Neural progenitor cell (in vitro differentiated cells): ENCODE data around the gene PMEPA1.

Experiments
- CTCF ChIP-seq: fragments of 200-600 bp; sonication (generic); IDR thresholded peaks from 2 replicates; pipeline ENCODE4 v1.5.1; 2017; ENCODE audit warnings: antibody characterized with exemption, mild to moderate bottlenecking
- EZH2phosphoT487 ChIP-seq: fragments of 200-600 bp; sonication (generic); IDR thresholded peaks from 2 replicates; pipeline ENCODE4 v1.6.1; 2017; ENCODE audit warnings: antibody characterized with exemption

- TF ChIP-seq CTCF (no peak), EZH2phosphoT487 (no peak)
Observed at GRCh38 chr20:57621421-57622200, 88.2 kb downstream of the PMEPA1 start.
